A673 (cell line): Measurements from ENCODE around the gene PATJ. TPM values are rescaled to one million over a fixed set of nuclear protein-coding genes. Genes with fewer than 3 reads are reported as not detected.

ENCODE experiments used
- BruUV-seq: library from RNA; stranded (reverse); fragments of 400-500 nt; replicated peaks from 2 replicates; lab custom pipeline; 2021; lab: Mats Ljungman, UMichigan
- CTCF ChIA-PET: fragments of 300-600 bp; sonication (Branson Sonifier 250); formaldehyde crosslinking; loops from one replicate; lab custom pipeline; 2022; ENCODE audit warnings: antibody characterized with exemption; lab: Charles Lee
- POLR2A ChIA-PET: fragments of 300-600 bp; sonication (Branson Sonifier 250); formaldehyde crosslinking; loops from one replicate; lab custom pipeline; 2022; ENCODE audit warnings: antibody characterized with exemption; ENCODE audit not compliant: low non-redundant PET; lab: Charles Lee
- DNase-seq: peaks from one replicate; pipeline ENCODE4 v3.0.0-alpha.2; 2015; ENCODE audit warnings: low spot score
- H3K27ac ChIP-seq: fragments of 200-600 bp; sonication (generic); 2 replicates; pipeline ENCODE4 v1.5.1; 2016; ENCODE audit warnings: mixed run types, low read depth, mild to moderate bottlenecking, mixed read lengths, antibody characterized with exemption, low read length; ENCODE audit not compliant: poor library complexity, severe bottlenecking
- H3K27me3 ChIP-seq: fragments of 200-600 bp; sonication (generic); replicated peaks from 2 replicates; pipeline ENCODE4 v1.6.1; 2017; ENCODE audit warnings: mixed run types, low read depth, mild to moderate bottlenecking, mixed read lengths, antibody characterized with exemption, low read length; ENCODE audit not compliant: insufficient read depth, poor library complexity
- H3K36me3 ChIP-seq: fragments of 200-600 bp; sonication (generic); 2 replicates; pipeline ENCODE4 v1.6.1; 2016; ENCODE audit warnings: mixed run types, mild to moderate bottlenecking, mixed read lengths, antibody characterized with exemption, low read length; ENCODE audit not compliant: insufficient read depth, poor library complexity, severe bottlenecking
- H3K4me1 ChIP-seq: fragments of 200-600 bp; sonication (generic); 2 replicates; pipeline ENCODE4 v1.6.1; 2017; ENCODE audit warnings: mixed run types, mild to moderate bottlenecking, mixed read lengths, antibody characterized with exemption, low read length; ENCODE audit not compliant: insufficient read depth, poor library complexity, severe bottlenecking
- H3K4me3 ChIP-seq: fragments of 200-600 bp; sonication (generic); 2 replicates; pipeline ENCODE4 v1.5.1; 2016; ENCODE audit warnings: low read depth, mixed run types, mild to moderate bottlenecking, mixed read lengths, low read length; ENCODE audit not compliant: poor library complexity, severe bottlenecking
- H3K9me3 ChIP-seq: fragments of 200-600 bp; sonication (generic); 2 replicates; pipeline ENCODE4 v1.6.1; 2016; ENCODE audit warnings: mixed run types, low read depth, mild to moderate bottlenecking, mixed read lengths, antibody characterized with exemption, low read length; ENCODE audit not compliant: poor library complexity, severe bottlenecking
- EZH2 ChIP-seq: fragments of 200-600 bp; sonication (generic); IDR thresholded peaks from 2 replicates; pipeline ENCODE4 v1.6.1; 2017; ENCODE audit warnings: borderline replicate concordance, low read depth, mild to moderate bottlenecking, mixed read lengths, antibody characterized with exemption, low read length; ENCODE audit not compliant: poor library complexity, severe bottlenecking
- intact Hi-C: fragments of 100-400 bp; cut with micrococcal nuclease; formaldehyde crosslinking; loops from one replicate; pipeline ENCODE4 v1.10.0; 2022; ENCODE audit not compliant: unreplicated experiment
- total RNA-seq: library from RNA; stranded (reverse); gene quantifications from 2 replicates; pipeline ENCODE4 v1.2.3, GENCODE V29; 2021
- TF ChIP-seq, protein P1 (sequence below): fragments of 300-800, 200-600 bp; sonication (generic); conservative IDR thresholded peaks from 2 replicates; pipeline ENCODE4 v1.5.1; 2017; ENCODE audit warnings: low read depth, mild to moderate bottlenecking, antibody characterized with exemption, low read length, moderate library complexity, mixed read lengths

The PATJ gene
- total RNA-seq, 1 experiment from 2014 or later = 6.6 TPM

- no peaks in the 10 kb centered on the region for H3K27me3 ChIP-seq
- no peak overlapping the region for H3K4me3 ChIP-seq
- TF ChIP-seq, protein P1, sequence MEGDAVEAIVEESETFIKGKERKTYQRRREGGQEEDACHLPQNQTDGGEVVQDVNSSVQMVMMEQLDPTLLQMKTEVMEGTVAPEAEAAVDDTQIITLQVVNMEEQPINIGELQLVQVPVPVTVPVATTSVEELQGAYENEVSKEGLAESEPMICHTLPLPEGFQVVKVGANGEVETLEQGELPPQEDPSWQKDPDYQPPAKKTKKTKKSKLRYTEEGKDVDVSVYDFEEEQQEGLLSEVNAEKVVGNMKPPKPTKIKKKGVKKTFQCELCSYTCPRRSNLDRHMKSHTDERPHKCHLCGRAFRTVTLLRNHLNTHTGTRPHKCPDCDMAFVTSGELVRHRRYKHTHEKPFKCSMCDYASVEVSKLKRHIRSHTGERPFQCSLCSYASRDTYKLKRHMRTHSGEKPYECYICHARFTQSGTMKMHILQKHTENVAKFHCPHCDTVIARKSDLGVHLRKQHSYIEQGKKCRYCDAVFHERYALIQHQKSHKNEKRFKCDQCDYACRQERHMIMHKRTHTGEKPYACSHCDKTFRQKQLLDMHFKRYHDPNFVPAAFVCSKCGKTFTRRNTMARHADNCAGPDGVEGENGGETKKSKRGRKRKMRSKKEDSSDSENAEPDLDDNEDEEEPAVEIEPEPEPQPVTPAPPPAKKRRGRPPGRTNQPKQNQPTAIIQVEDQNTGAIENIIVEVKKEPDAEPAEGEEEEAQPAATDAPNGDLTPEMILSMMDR = no peak
- no peak for TF ChIP-seq EZH2
- no peak overlapping the region for H3K27ac ChIP-seq
- DNase-seq = no peak
- H3K4me1 ChIP-seq = no peaks in the 10 kb centered on the region
- no peaks in the 10 kb centered on the region for H3K36me3 ChIP-seq
- BruUV-seq = no TSS peak
- ChIA-PET CTCF (no interaction called here), POLR2A (no interaction called here)
- no peaks in the 10 kb centered on the region for H3K9me3 ChIP-seq
- intact Hi-C loops = no loop called here
Observed at GRCh38 chr1:61819421-61819820, 77.1 kb downstream of the PATJ start.

GRCh38 chr1:61825393-61825792 is 83.1 kb downstream of the PATJ start:
- no peak for TF ChIP-seq EZH2
- TF ChIP-seq, protein P1 = no peak
- no peak overlapping the region for H3K4me3 ChIP-seq
- no peak overlapping the region for H3K27ac ChIP-seq
- no peaks in the 10 kb centered on the region for H3K36me3 ChIP-seq
- intact Hi-C loops = no loop called here
- H3K27me3 ChIP-seq = no peaks in the 10 kb centered on the region
- BruUV-seq = no TSS peak
- H3K9me3 ChIP-seq = no peaks in the 10 kb centered on the region
- CTCF ChIA-PET = no interaction called here
- POLR2A ChIA-PET = no interaction called here
- DNase-seq = no peak
- H3K4me1 ChIP-seq = no peaks in the 10 kb centered on the region

GRCh38 chr1:61828805-61829204 is 86.5 kb downstream of the PATJ start:
- H3K9me3 ChIP-seq = no peaks in the 10 kb centered on the region
- BruUV-seq = no TSS peak
- no peaks in the 10 kb centered on the region for H3K36me3 ChIP-seq
- H3K27me3 ChIP-seq = no peaks in the 10 kb centered on the region
- H3K4me1 ChIP-seq = no peaks in the 10 kb centered on the region
- no peak for DNase-seq
- no peak overlapping the region for H3K27ac ChIP-seq
- TF ChIP-seq EZH2 = no peak
- TF ChIP-seq, protein P1 = no peak
- H3K4me3 ChIP-seq = no peak overlapping the region
- POLR2A ChIA-PET = no interaction called here
- CTCF ChIA-PET = no interaction called here
- intact Hi-C loops = no loop called here
